ACC112 (cell line): ENCODE measurements around the gene LPIN2.
A peak's percentile ranks its signal among the peaks of the same experiment; 100 is the strongest.

Experiments
- H2AFZ ChIP-seq: fragments of 200-600 bp; sonication (generic); one replicate; pipeline ENCODE4 v1.6.0; 2017; ENCODE audit warnings: antibody characterized with exemption, low read length; ENCODE audit not compliant: unreplicated experiment
- H3K27ac ChIP-seq: fragments of 200-600 bp; sonication (generic); 2 replicates; pipeline ENCODE4 v1.5.1; 2014; ENCODE audit warnings: low read depth, mild to moderate bottlenecking, antibody characterized with exemption, low read length, moderate library complexity
- H3K27me3 ChIP-seq: fragments of 200-600 bp; sonication (generic); 2 replicates; pipeline ENCODE4 v1.6.1; 2014; ENCODE audit warnings: mild to moderate bottlenecking, antibody characterized with exemption, low read length, moderate library complexity, mixed read lengths; ENCODE audit not compliant: insufficient read depth
- H3K36me3 ChIP-seq: fragments of 200-600 bp; sonication (generic); 2 replicates; pipeline ENCODE4 v1.6.1; 2016; ENCODE audit warnings: mild to moderate bottlenecking, antibody characterized with exemption, low read length, moderate library complexity, mixed read lengths; ENCODE audit not compliant: insufficient read depth
- H3K4me1 ChIP-seq: fragments of 200-600 bp; sonication (generic); one replicate; pipeline ENCODE4 v1.6.1; 2016; ENCODE audit warnings: low read length, mixed read lengths; ENCODE audit not compliant: insufficient read depth, unreplicated experiment, control insufficient read depth
- H3K4me3 ChIP-seq: fragments of 200-600 bp; sonication (generic); 2 replicates; pipeline ENCODE4 v1.5.1; 2014; ENCODE audit warnings: mild to moderate bottlenecking, low read depth, low read length
- H3K79me2 ChIP-seq: fragments of 200-600 bp; sonication (generic); one replicate; pipeline ENCODE4 v1.6.0; 2016; ENCODE audit warnings: low read length; ENCODE audit not compliant: control insufficient read depth, unreplicated experiment, insufficient read depth

The LPIN2 gene

GRCh38 chr18:2990956-2991640, 21.8 kb downstream of the LPIN2 start:
- Histone ChIP-seq H3K79me2 (peaks cover 90% of the 10 kb centered on the region), H3K27ac (no peak overlapping the region)

GRCh38 chr18:2987876-2988790, 24.8 kb downstream of the LPIN2 start:
- Histone ChIP-seq H3K27ac (peak overlapping the region; percentile 89), H3K79me2 (peaks cover 89% of the 10 kb centered on the region), H3K4me1 (peaks cover 59% of the 10 kb centered on the region)

More at GRCh38 chr18:2990956-2991640, 21.8 kb downstream of the LPIN2 start:
- no peak overlapping the region for H3K4me3 ChIP-seq
- peaks cover 8% of the 10 kb centered on the region for H3K36me3 ChIP-seq
- no peaks in the 10 kb centered on the region for H3K27me3 ChIP-seq
- no peak overlapping the region for H2AFZ ChIP-seq
- H3K4me1 ChIP-seq = peaks cover 32% of the 10 kb centered on the region

GRCh38 chr18:2986150-2986865, 26.6 kb downstream of the LPIN2 start:
- Histone ChIP-seq H2AFZ (no peak overlapping the region), H3K4me1 (peaks cover 78% of the 10 kb centered on the region), H3K4me3 (no peak overlapping the region), H3K36me3 (no peaks in the 10 kb centered on the region; the same call in 1 of the 2 replicates), H3K27ac (peak overlapping the region; percentile 29), H3K79me2 (peaks cover 90% of the 10 kb centered on the region), H3K27me3 (no peaks in the 10 kb centered on the region)

More at GRCh38 chr18:2987876-2988790, 24.8 kb downstream of the LPIN2 start:
- Histone ChIP-seq H2AFZ (no peak overlapping the region), H3K4me3 (peak overlapping the region; percentile 57), H3K27me3 (no peaks in the 10 kb centered on the region), H3K36me3 (peaks cover 5% of the 10 kb centered on the region)

- H3K36me3 ChIP-seq = no peaks in the 10 kb centered on the region; the same call in 1 of the 2 replicates
- H3K27ac ChIP-seq = peak overlapping the region; percentile 39
- H2AFZ ChIP-seq = no peak overlapping the region
- H3K4me1 ChIP-seq = peaks cover 82% of the 10 kb centered on the region
- no peak overlapping the region for H3K4me3 ChIP-seq
- no peaks in the 10 kb centered on the region for H3K27me3 ChIP-seq
- peaks cover 87% of the 10 kb centered on the region for H3K79me2 ChIP-seq
Observed at GRCh38 chr18:2985628-2986027, 27.3 kb downstream of the LPIN2 start.

GRCh38 chr18:2984703-2985261, 28.2 kb downstream of the LPIN2 start:
- peak overlapping the region; percentile 39; the same call in 1 of the 2 replicates for H3K27ac ChIP-seq
- H3K36me3 ChIP-seq = no peaks in the 10 kb centered on the region
- peaks cover 87% of the 10 kb centered on the region for H3K79me2 ChIP-seq
- H3K27me3 ChIP-seq = no peaks in the 10 kb centered on the region
- peaks cover 88% of the 10 kb centered on the region for H3K4me1 ChIP-seq
- no peak overlapping the region for H3K4me3 ChIP-seq
- H2AFZ ChIP-seq = no peak overlapping the region

- H3K79me2 ChIP-seq = peaks cover 87% of the 10 kb centered on the region
- H3K36me3 ChIP-seq = no peaks in the 10 kb centered on the region
- no peak overlapping the region for H3K4me3 ChIP-seq
- H3K4me1 ChIP-seq = peaks cover 90% of the 10 kb centered on the region
- no peaks in the 10 kb centered on the region for H3K27me3 ChIP-seq
- H3K27ac ChIP-seq = 0 out of 2 replicates have a peak overlapping the region, but pooled peaks have one; percentile 13
- no peak overlapping the region for H2AFZ ChIP-seq
Observed at GRCh38 chr18:2984091-2984490, 28.9 kb downstream of the LPIN2 start.

GRCh38 chr18:2983296-2983695, 29.6 kb downstream of the LPIN2 start:
- Histone ChIP-seq H2AFZ (no peak overlapping the region), H3K27ac (peak overlapping the region; percentile 96), H3K4me3 (peak overlapping the region; percentile 28; the same call in 1 of the 2 replicates), H3K4me1 (peaks cover 87% of the 10 kb centered on the region), H3K79me2 (peaks cover 84% of the 10 kb centered on the region), H3K36me3 (no peaks in the 10 kb centered on the region), H3K27me3 (no peaks in the 10 kb centered on the region)

- no peaks in the 10 kb centered on the region for H3K36me3 ChIP-seq
- no peak overlapping the region for H2AFZ ChIP-seq
- H3K4me3 ChIP-seq = peak overlapping the region; percentile 28; the same call in 1 of the 2 replicates
- no peaks in the 10 kb centered on the region for H3K27me3 ChIP-seq
- H3K4me1 ChIP-seq = peaks cover 87% of the 10 kb centered on the region
- peak overlapping the region; percentile 96 for H3K27ac ChIP-seq
- peaks cover 81% of the 10 kb centered on the region for H3K79me2 ChIP-seq
Observed at GRCh38 chr18:2982452-2983269, 30.3 kb downstream of the LPIN2 start.

- peak overlapping the region; percentile 96 for H3K27ac ChIP-seq
- H3K36me3 ChIP-seq = no peaks in the 10 kb centered on the region
- no peak overlapping the region for H2AFZ ChIP-seq
- H3K79me2 ChIP-seq = peaks cover 81% of the 10 kb centered on the region
- peak overlapping the region; percentile 53 for H3K4me3 ChIP-seq
- H3K27me3 ChIP-seq = no peaks in the 10 kb centered on the region
- peaks cover 87% of the 10 kb centered on the region for H3K4me1 ChIP-seq
Observed at GRCh38 chr18:2982022-2982421, 30.9 kb downstream of the LPIN2 start.
